Endodermal cell (in vitro differentiated cells): ENCODE results near the gene STX4. TPM values are rescaled to one million over a fixed set of nuclear protein-coding genes. Genes with fewer than 3 reads are reported as not detected.
A peak's percentile ranks its signal among the peaks of the same experiment; 100 is the strongest.

Experiments used
- DNase-seq: peaks from one replicate; pipeline ENCODE4 v3.0.0-alpha.2; 2017
- H3K27ac ChIP-seq: 2 replicates; pipeline ENCODE4 v1.5.1; 2013; ENCODE audit warnings: mild to moderate bottlenecking, low read depth, low read length, moderate library complexity
- H3K27me3 ChIP-seq: 2 replicates; pipeline ENCODE4 v1.6.1; 2013; ENCODE audit warnings: mild to moderate bottlenecking, low read length, moderate library complexity; ENCODE audit not compliant: insufficient read depth, control insufficient read depth, poor library complexity, severe bottlenecking
- H3K36me3 ChIP-seq: 2 replicates; pipeline ENCODE4 v1.7.0; 2013; ENCODE audit warnings: mild to moderate bottlenecking, low read length, moderate library complexity; ENCODE audit not compliant: control insufficient read depth, insufficient read depth
- H3K4me1 ChIP-seq: one replicate; pipeline ENCODE4 v1.7.0; 2013; ENCODE audit warnings: low read length; ENCODE audit not compliant: control insufficient read depth, insufficient read depth
- H3K4me3 ChIP-seq: 2 replicates; pipeline ENCODE4 v1.5.1; 2013; ENCODE audit warnings: mild to moderate bottlenecking, low read length, moderate library complexity
- H3K9ac ChIP-seq: 2 replicates; pipeline ENCODE4 v1.6.1; 2013; ENCODE audit warnings: mild to moderate bottlenecking, low read length, moderate library complexity; ENCODE audit not compliant: poor library complexity, severe bottlenecking; ENCODE audit errors: extremely low read depth
- H3K9me3 ChIP-seq: 2 replicates; pipeline ENCODE4 v1.6.1; 2013; ENCODE audit warnings: mild to moderate bottlenecking, low read length, moderate library complexity; ENCODE audit not compliant: control insufficient read depth
- H3K27ac Mint-ChIP-seq: 2 replicates; pipeline ENCODE4 v1.8.0; 2020; ENCODE audit warnings: mixed read lengths
- H3K27me3 Mint-ChIP-seq: 2 replicates; pipeline ENCODE4 v1.8.0; 2021; ENCODE audit warnings: mild to moderate bottlenecking, mixed read lengths; ENCODE audit not compliant: insufficient read depth
- H3K36me3 Mint-ChIP-seq: 2 replicates; pipeline ENCODE4 v1.8.0; 2020; ENCODE audit warnings: low read depth, mixed read lengths
- H3K4me1 Mint-ChIP-seq: 2 replicates; pipeline ENCODE4 v1.8.0; 2020; ENCODE audit warnings: mixed read lengths
- H3K4me3 Mint-ChIP-seq: 2 replicates; pipeline ENCODE4 v1.8.0; 2020; ENCODE audit warnings: mild to moderate bottlenecking, moderate library complexity, mixed read lengths
- H3K9me3 Mint-ChIP-seq: 2 replicates; pipeline ENCODE4 v1.8.0; 2020; ENCODE audit warnings: mild to moderate bottlenecking, mixed read lengths
- WGBS, 2 experiments: methylation state at CpG; one replicate each; pipeline versions ENCODE4 v1.1.5 to v1.1.7; 2013; ENCODE audit warnings: missing lambda C conversion rate in 2 of 2, mixed read lengths in 1 of 2; ENCODE audit not compliant: insufficient coverage in 1 of 2, insufficient read length in 1 of 2; 5-methylcytosine and 5-hydroxymethylcytosine counted together
- long read RNA-seq, 4 experiments: library from polyadenylated mRNA in 2 of 4; library from RNA in 1 of 4; library from capped mRNA in 1 of 4; stranded (forward) in 3 of 4; unstranded in 1 of 4; transcript quantifications; one replicate each; pipeline ENCODE4 v2.0.0, GENCODE V29; 2020 to 2021; ENCODE audit warnings: inconsistent platforms in 1 of 4
- polyA plus RNA-seq, 2 experiments: library from polyadenylated mRNA; stranded (reverse); fragments of 50-300 nt; gene quantifications; one replicate each; pipeline ENCODE4 v1.2.3, GENCODE V29; 2013
- total RNA-seq, 2 donors: library from RNA; stranded (reverse); fragmentation: NEBNext Ultra II Directional in 1 of 2; extraction: Animal tissue kit (Norgen Biotek cat#: 25700) in 1 of 2; gene quantifications; 2 replicates in 1 of 2; 3 replicates in 1 of 2; pipeline ENCODE4 v1.2.1, GENCODE V29; 2021
- TF ChIP-seq, protein P1 (sequence below): fragments of 200-600 bp; sonication (generic); conservative IDR thresholded peaks from 2 replicates; pipeline ENCODE4 v1.5.0; 2021; ENCODE audit warnings: antibody characterized with exemption, mild to moderate bottlenecking

Gene STX4, protein sequence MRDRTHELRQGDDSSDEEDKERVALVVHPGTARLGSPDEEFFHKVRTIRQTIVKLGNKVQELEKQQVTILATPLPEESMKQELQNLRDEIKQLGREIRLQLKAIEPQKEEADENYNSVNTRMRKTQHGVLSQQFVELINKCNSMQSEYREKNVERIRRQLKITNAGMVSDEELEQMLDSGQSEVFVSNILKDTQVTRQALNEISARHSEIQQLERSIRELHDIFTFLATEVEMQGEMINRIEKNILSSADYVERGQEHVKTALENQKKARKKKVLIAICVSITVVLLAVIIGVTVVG
- 10 to 100 TPM; 34.4 to 37.6 TPM for total RNA-seq
- 25.0 TPM for polyA plus RNA-seq (2013, experiment 1 of 2)
- 18.6 TPM for polyA plus RNA-seq (2013, experiment 2 of 2)
- long read RNA-seq, experiment 1, transcript STX4-201 (11 exons, 1,481 nt), result major isoform, 9 of 13 reads
- long read RNA-seq, experiment 1, partial matches to known transcripts, result 4 of 13 reads
- long read RNA-seq, experiment 1, other reads (novel, unspliced or antisense), result 0 of 13 reads
- long read RNA-seq, experiment 2, transcript STX4-201 (11 exons, 1,481 nt), result major isoform, 31 of 42 reads
- long read RNA-seq, experiment 2, partial matches to known transcripts, result 2 of 42 reads
- long read RNA-seq, experiment 2, other reads (novel, unspliced or antisense), result 9 of 42 reads
- long read RNA-seq, experiment 3, transcript STX4-201 (11 exons, 1,481 nt), result major isoform, 18 of 21 reads
- long read RNA-seq, experiment 3, partial matches to known transcripts, result 0 of 21 reads
- long read RNA-seq, experiment 3, other reads (novel, unspliced or antisense), result 2 of 21 reads
- long read RNA-seq, experiment 4, transcript STX4-201 (11 exons, 1,481 nt), result major isoform, 109 of 134 reads
- long read RNA-seq, experiment 4, partial matches to known transcripts, result 7 of 134 reads
- long read RNA-seq, experiment 4, other reads (novel, unspliced or antisense), result 14 of 134 reads

DNA sequence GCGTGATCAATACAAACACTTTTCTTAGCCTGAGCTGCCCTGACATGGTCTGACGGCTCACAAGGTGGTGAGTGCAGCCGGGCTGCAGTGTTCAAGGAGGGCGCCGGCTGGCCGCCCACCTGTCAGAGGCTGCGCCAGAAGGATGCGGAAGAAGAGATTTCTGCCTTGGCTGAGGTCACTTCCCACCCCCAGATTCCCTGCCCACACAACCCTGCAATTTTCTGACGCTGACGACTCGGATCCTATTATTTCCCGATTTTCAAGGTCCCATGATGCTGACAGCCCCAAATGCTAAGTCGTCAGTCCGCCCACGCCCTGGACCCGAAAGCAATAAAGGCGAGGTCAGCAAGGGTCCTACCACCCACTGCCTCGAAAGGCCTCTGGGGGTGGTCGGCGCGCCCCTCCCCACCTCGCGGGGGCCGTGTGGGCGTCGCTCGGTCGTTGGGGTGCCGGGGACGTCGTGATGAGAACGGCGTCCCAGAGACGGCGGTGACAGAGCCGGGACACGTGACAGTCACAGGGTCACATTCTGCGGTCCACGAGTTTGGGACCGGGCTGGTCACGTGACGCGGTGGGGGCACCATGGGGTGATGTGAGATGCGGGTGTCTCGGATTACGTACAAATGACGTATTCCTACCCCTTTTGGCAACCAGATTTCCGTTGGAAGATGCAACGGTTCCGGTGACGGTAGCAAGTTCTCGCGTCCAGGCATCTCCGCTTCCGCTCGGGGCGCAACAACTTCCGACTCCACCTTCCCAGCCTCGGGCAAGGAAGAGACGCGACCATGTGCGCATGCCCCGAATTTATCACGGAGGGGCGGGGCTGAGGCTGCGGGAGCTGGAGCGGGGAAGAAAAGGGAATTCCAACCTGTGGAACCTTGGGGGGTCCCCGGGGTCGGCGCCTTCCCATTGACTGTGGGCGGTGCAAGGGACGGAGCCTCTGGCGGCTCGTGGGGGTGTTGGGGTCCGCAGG lies at the start of gene STX4:
STX4 (plus strand) TSS at position 823 of the 973 bp plus-strand sequence. CDS start 248 bp downstream, outside the sequence.
- H3K9me3 ChIP-seq, result no peaks in the 10 kb centered on the region
- peaks cover 8% of the 10 kb centered on the region for H3K27me3 Mint-ChIP-seq
- TF ChIP-seq, protein P1, sequence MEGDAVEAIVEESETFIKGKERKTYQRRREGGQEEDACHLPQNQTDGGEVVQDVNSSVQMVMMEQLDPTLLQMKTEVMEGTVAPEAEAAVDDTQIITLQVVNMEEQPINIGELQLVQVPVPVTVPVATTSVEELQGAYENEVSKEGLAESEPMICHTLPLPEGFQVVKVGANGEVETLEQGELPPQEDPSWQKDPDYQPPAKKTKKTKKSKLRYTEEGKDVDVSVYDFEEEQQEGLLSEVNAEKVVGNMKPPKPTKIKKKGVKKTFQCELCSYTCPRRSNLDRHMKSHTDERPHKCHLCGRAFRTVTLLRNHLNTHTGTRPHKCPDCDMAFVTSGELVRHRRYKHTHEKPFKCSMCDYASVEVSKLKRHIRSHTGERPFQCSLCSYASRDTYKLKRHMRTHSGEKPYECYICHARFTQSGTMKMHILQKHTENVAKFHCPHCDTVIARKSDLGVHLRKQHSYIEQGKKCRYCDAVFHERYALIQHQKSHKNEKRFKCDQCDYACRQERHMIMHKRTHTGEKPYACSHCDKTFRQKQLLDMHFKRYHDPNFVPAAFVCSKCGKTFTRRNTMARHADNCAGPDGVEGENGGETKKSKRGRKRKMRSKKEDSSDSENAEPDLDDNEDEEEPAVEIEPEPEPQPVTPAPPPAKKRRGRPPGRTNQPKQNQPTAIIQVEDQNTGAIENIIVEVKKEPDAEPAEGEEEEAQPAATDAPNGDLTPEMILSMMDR, result peak; percentile 12
- H3K36me3 ChIP-seq, result peaks cover 6% of the 10 kb centered on the region
- H3K4me3 ChIP-seq, result peak within 1 kb of the TSS; percentile 98
- H3K4me1 Mint-ChIP-seq, result peaks cover 6% of the 10 kb centered on the region
- H3K36me3 Mint-ChIP-seq, result peaks cover 12% of the 10 kb centered on the region
- 2 to 4% methylated on average over 20 to 75 of the region's 75 CpGs for WGBS, 2 experiments
- no peaks in the 10 kb centered on the region for H3K4me1 ChIP-seq
- H3K4me3 Mint-ChIP-seq, result peak within 1 kb of the TSS; percentile 90
- peak within 1 kb of the TSS; percentile 78 for H3K9ac ChIP-seq
- no peaks in the 10 kb centered on the region for H3K27me3 ChIP-seq
- no peaks in the 10 kb centered on the region for H3K9me3 Mint-ChIP-seq
- H3K27ac ChIP-seq, result peak within 1 kb of the TSS; percentile 37
- peak; percentile 98 for DNase-seq
- peak within 1 kb of the TSS; percentile 80 for H3K27ac Mint-ChIP-seq

DNA sequence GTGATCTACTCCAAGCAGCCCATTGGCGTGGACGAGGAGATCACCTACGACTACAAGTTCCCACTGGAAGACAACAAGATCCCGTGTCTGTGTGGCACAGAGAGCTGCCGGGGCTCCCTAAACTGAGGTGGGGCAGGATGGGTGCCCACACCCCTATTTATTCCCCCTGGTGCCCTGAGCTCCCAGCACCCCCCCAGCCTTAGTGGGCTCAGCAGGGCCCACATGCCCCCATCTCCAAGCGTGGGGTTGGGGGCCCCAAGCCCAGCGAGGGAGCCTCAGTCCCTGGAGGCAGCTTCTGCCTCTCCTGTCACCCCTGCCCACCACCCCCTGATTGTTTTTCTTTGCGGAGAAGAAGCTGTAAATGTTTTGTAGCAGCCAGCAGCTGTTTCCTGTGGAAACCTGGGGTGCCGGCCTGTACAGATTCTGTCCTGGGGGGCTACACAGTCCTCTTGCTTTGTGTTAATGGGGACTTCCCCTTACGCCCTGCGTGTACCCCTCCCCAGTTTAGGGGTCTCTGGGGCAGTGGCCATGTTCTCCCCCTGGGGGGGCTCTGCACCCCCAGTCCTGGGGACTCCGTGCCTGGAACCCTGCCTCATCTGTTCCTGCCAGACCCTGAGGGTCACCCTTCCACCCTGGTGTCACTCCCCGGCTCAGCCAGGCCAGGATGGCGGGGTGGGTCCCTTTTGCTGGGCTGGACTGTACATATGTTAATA lies 49.3 kb upstream of the STX4 start:
- Mint-ChIP-seq H3K4me1 (peaks cover 2% of the 10 kb centered on the region), H3K27me3 (no peaks in the 10 kb centered on the region), H3K4me3 (no peak overlapping the region), H3K9me3 (no peaks in the 10 kb centered on the region), H3K36me3 (peaks cover 35% of the 10 kb centered on the region), H3K27ac (no peak overlapping the region)
- Histone ChIP-seq H3K36me3 (peaks cover 27% of the 10 kb centered on the region), H3K27ac (no peak overlapping the region), H3K4me3 (no peak overlapping the region), H3K4me1 (no peaks in the 10 kb centered on the region), H3K27me3 (no peaks in the 10 kb centered on the region), H3K9ac (no peak overlapping the region), H3K9me3 (no peaks in the 10 kb centered on the region)
- WGBS, 2 experiments, result 91 to 100% methylated on average over 9 to 14 of the region's 14 CpGs
- TF ChIP-seq, protein P1, result no peak
- no peak for DNase-seq
